Left lung (tissue), 14 donors: ENCODE measurements around the gene PTPRO. TPM values are rescaled to one million over a fixed set of nuclear protein-coding genes. Genes with fewer than 3 reads are reported as not detected.

ENCODE experiments used
- ATAC-seq: fragments of 200-7000 bp; cut with Tn5 transposase; one replicate; pipeline ENCODE4 v1.9.1; 2020; ENCODE audit warnings: moderate library complexity
- DNase-seq, 4 donors: peaks; one replicate each; pipeline ENCODE4 v3.0.0-alpha.2; 2013 to 2020
- H3K27ac ChIP-seq, 2 donors: fragments of 200-600 bp; sonication (generic) in 1 of 2; one replicate each; pipeline versions ENCODE4 v1.5.0 to v1.8.0; 2020 to 2021
- H3K27me3 ChIP-seq, 2 donors: fragments of 200-600 bp; sonication (generic) in 1 of 2; one replicate each; pipeline versions ENCODE4 v1.5.0 to v1.8.0; 2020 to 2021
- H3K36me3 ChIP-seq, 2 donors: fragments of 200-600 bp; sonication (generic) in 1 of 2; one replicate each; pipeline versions ENCODE4 v1.5.0 to v1.8.0; 2020 to 2021
- H3K4me1 ChIP-seq, 2 donors: fragments of 200-600 bp; one replicate each; pipeline ENCODE4 v1.8.0; 2021
- H3K4me3 ChIP-seq, 2 donors: fragments of 200-600 bp; sonication (generic) in 1 of 2; one replicate each; pipeline versions ENCODE4 v1.5.0 to v1.8.0; 2020 to 2021; ENCODE audit warnings: mild to moderate bottlenecking in 1 of 2
- H3K9me3 ChIP-seq, 2 donors: fragments of 200-600 bp; sonication (generic) in 1 of 2; one replicate each; pipeline versions ENCODE4 v1.5.0 to v1.8.0; 2020 to 2021
- CTCF ChIP-seq, 2 donors: fragments of 200-600 bp; sonication (generic) in 1 of 2; IDR thresholded peaks; one replicate each; pipeline versions ENCODE4 v1.5.0 to v1.8.0; 2021; ENCODE audit warnings: antibody characterized with exemption in 2 of 2
- intact Hi-C, 2 donors: fragments of 100-400 bp; cut with DNase I; formaldehyde crosslinking; loops; one replicate each; pipeline versions ENCODE4 v1.11.2 to v1.14.2; 2022
- long read RNA-seq, 12 donors: library from polyadenylated mRNA in 2 of 12; unstranded in 2 of 12; transcript quantifications; one replicate each; pipeline ENCODE4 v2.0.0 and lab custom pipeline, GENCODE V29; 2019 to 2026
- polyA plus RNA-seq, 6 donors: library from polyadenylated mRNA; unstranded; fragments of 120-200 nt; gene quantifications; one replicate each; pipeline ENCODE4 v1.2.1, GENCODE V29; 2013; ENCODE audit not compliant: insufficient read length in 6 of 6
- total RNA-seq, 2 donors: library from RNA; stranded (reverse); fragmentation: NEBNext Ultra II Directional; extraction: Animal tissue kit (Norgen Biotek cat#: 25700); gene quantifications; one replicate each; pipeline ENCODE4 v1.2.1, GENCODE V29; 2021
- donor health status: DM: no; HTN: yes; CAD: no.
- donor health status: DM: no; HTN: no; CAD: no.

Gene PTPRO
- total RNA-seq (10 to 100 TPM in 1 of 2 donors, 1 to 10 TPM in 1; 6.3 to 11.9 TPM), polyA plus RNA-seq (1 to 10 TPM; 1.1 to 3.0 (median 1.5) TPM)
- long read RNA-seq, donor 1: 0 reads
- long read RNA-seq, donor 2: 0 reads
- long read RNA-seq, donor 3: 0 reads
- long read RNA-seq, donor 4, partial matches to known transcripts: 0 of 2 reads
- long read RNA-seq, donor 4, other reads (novel, unspliced or antisense): 0 of 2 reads
- long read RNA-seq, donor 5: 0 reads
- long read RNA-seq, donor 6: 0 reads
- long read RNA-seq, donor 7: 0 reads
- long read RNA-seq, donor 8: 0 reads
- long read RNA-seq, donor 9: 0 reads
- long read RNA-seq, donor 10, partial matches to known transcripts: 0 of 1 reads
- long read RNA-seq, donor 10, other reads (novel, unspliced or antisense): 0 of 1 reads
- long read RNA-seq, donor 11, partial matches to known transcripts: 116 of 117 reads
- long read RNA-seq, donor 11, other reads (novel, unspliced or antisense): 0 of 117 reads
- long read RNA-seq, donor 12: 0 reads

- ATAC-seq (peak; percentile 52), DNase-seq (peak in 3 of 4 donors; percentile 8 to 68 (median 13))
- Histone ChIP-seq H3K9me3 (no peaks in the 10 kb centered on the region), H3K4me1 (peaks cover 6 to 8% of the 10 kb centered on the region in 2 donors), H3K27me3 (peaks cover 30 to 85% of the 10 kb centered on the region in 2 donors), H3K4me3 (peak within 1 kb of the TSS; percentile 5 to 19), H3K36me3 (no peaks in the 10 kb centered on the region), H3K27ac (no peak within 1 kb of the TSS)
- intact Hi-C loops: no loop called here
- no peak for TF ChIP-seq CTCF (IDR thresholded peaks at IDR 0.05)
Measured at GRCh38 chr12:15322164-15323061, at the start of gene PTPRO. Gene PTPRO (plus strand): TSS chr12:15322508.

- H3K4me1 ChIP-seq: peaks cover 2 to 28% of the 10 kb centered on the region in 2 donors
- H3K27ac ChIP-seq: no peak overlapping the region
- no peaks in the 10 kb centered on the region for H3K9me3 ChIP-seq
- intact Hi-C loops: no loop called here
- no peak for TF ChIP-seq CTCF (IDR thresholded peaks at IDR 0.05)
- no peaks in the 10 kb centered on the region for H3K27me3 ChIP-seq
- no peak for DNase-seq
- no peaks in the 10 kb centered on the region for H3K36me3 ChIP-seq
- H3K4me3 ChIP-seq: no peak overlapping the region
- ATAC-seq: no peak
Measured at GRCh38 chr12:15273896-15274295, 48.4 kb upstream of the PTPRO start.

GRCh38 chr12:15274561-15274967 lies 47.7 kb upstream of the PTPRO start:
- ATAC-seq (peak; percentile 69), DNase-seq (no peak)
- TF ChIP-seq CTCF (IDR thresholded peaks at IDR 0.05): no peak
- intact Hi-C loops: no loop called here
- H3K36me3 ChIP-seq: no peaks in the 10 kb centered on the region
- H3K9me3 ChIP-seq: no peaks in the 10 kb centered on the region
- no peak overlapping the region for H3K4me3 ChIP-seq
- peaks cover 6 to 35% of the 10 kb centered on the region in 2 donors for H3K4me1 ChIP-seq
- H3K27me3 ChIP-seq: no peaks in the 10 kb centered on the region
- no peak overlapping the region for H3K27ac ChIP-seq

DNA sequence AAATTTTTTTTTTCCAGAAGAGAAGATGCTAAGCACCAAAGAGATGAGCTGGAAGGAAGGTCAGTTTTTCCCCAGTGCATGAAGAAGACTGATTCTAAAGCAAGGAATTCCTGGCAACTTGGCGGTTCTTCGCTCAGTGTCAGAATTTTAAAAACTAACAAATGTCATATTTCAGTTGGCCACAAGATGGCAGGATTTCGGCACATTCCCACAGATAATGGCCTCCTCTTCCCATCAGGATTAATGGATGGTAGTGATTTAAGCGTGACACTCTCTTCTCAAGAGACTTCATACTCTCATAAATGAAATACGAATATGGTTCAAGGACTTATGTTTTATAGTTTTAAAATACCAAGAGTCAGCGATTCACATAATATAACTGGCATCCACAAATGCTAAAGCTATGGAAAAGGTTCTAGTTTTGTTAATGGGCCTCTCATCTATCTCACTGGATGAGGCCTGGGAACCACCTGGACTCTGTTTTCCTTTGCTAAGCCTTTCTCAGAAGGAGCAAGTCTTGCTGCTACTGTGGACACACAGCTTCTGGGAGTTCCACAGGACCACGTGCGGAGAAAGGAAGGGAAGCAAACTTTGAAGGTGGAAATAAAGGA lies 46.1 kb upstream of the PTPRO start:
- Histone ChIP-seq H3K27me3 (no peaks in the 10 kb centered on the region), H3K4me1 (peaks cover 6 to 37% of the 10 kb centered on the region in 2 donors), H3K4me3 (no peak overlapping the region), H3K27ac (no peak overlapping the region), H3K36me3 (no peaks in the 10 kb centered on the region), H3K9me3 (no peaks in the 10 kb centered on the region)
- intact Hi-C loops: loop anchor here in 1 of 2 donors (5.0 kb wide), 1 partner anchor 246 kb away; no protein-coding TSS in a partner anchor
- DNase-seq: peak in 1 of 4 donors; percentile 35
- peak; percentile 42 to 54 for TF ChIP-seq CTCF (IDR thresholded peaks at IDR 0.05)
- ATAC-seq: peak; percentile 56
